Hepatocyte (in vitro differentiated cells): ENCODE results near the gene FBXW10B. TPM values are rescaled to one million over a fixed set of nuclear protein-coding genes. Genes with fewer than 3 reads are reported as not detected.
"Not testable (repeated sequence)": the region's sequence is repeated elsewhere in the genome, so short reads cannot be mapped to it uniquely, and the experiment has no call there.

Source experiments
- DNase-seq: peaks from one replicate; pipeline ENCODE4 v3.0.0-alpha.2; 2016; ENCODE audit warnings: low spot score
- H2AFZ ChIP-seq: fragments of 200-600 bp; sonication (generic); 2 replicates; pipeline ENCODE4 v1.6.0; 2016; ENCODE audit warnings: antibody characterized with exemption, mild to moderate bottlenecking
- H3K27ac ChIP-seq: fragments of 200-600 bp; sonication (generic); 2 replicates; pipeline ENCODE4 v1.5.1; 2016; ENCODE audit warnings: mild to moderate bottlenecking
- H3K27me3 ChIP-seq: fragments of 200-600 bp; sonication (generic); 2 replicates; pipeline ENCODE4 v1.6.1; 2016
- H3K36me3 ChIP-seq: fragments of 200-600 bp; sonication (generic); replicated peaks from 2 replicates; pipeline ENCODE4 v1.5.1; 2016; ENCODE audit warnings: low read depth; ENCODE audit not compliant: insufficient read depth
- H3K4me1 ChIP-seq: fragments of 200-600 bp; sonication (generic); 2 replicates; pipeline ENCODE4 v1.5.1; 2016; ENCODE audit warnings: mild to moderate bottlenecking, moderate library complexity; ENCODE audit not compliant: insufficient read depth
- H3K4me2 ChIP-seq: fragments of 200-600 bp; sonication (generic); 2 replicates; pipeline ENCODE4 v1.6.0; 2016
- H3K4me3 ChIP-seq: fragments of 200-600 bp; sonication (generic); 2 replicates; pipeline ENCODE4 v1.5.1; 2016; ENCODE audit warnings: mild to moderate bottlenecking
- H3K79me2 ChIP-seq: fragments of 200-600 bp; sonication (generic); 2 replicates; pipeline ENCODE4 v1.6.0; 2017; ENCODE audit warnings: mild to moderate bottlenecking
- H3K9me2 ChIP-seq: fragments of 200-600 bp; sonication (generic); replicated peaks from 2 replicates; pipeline ENCODE4 v1.6.0; 2017; ENCODE audit warnings: mild to moderate bottlenecking; ENCODE audit not compliant: insufficient read depth
- H3K9me3 ChIP-seq: fragments of 200-600 bp; sonication (generic); 2 replicates; pipeline ENCODE4 v1.5.1; 2016; ENCODE audit warnings: low read depth, mild to moderate bottlenecking
- H4K20me1 ChIP-seq: fragments of 200-600 bp; sonication (generic); 2 replicates; pipeline ENCODE4 v1.6.0; 2016; ENCODE audit warnings: mild to moderate bottlenecking; ENCODE audit not compliant: insufficient read depth, poor library complexity, severe bottlenecking
- whole genome bisulfite sequencing: methylation state at CpG from one replicate; pipeline ENCODE4 v1.1.6; 2016; ENCODE audit warnings: low lambda C conversion rate; ENCODE audit errors: missing lambda C conversion rate; 5-methylcytosine and 5-hydroxymethylcytosine counted together
- polyA plus RNA-seq: library from polyadenylated mRNA; unstranded; fragments of >200 nt; fragmentation: Nextera tagmentation; extraction: Ambion mirVana; gene quantifications from 2 replicates; pipeline ENCODE4 v1.2.1, GENCODE V29; 2016
- total RNA-seq: library from RNA; depleted of rRNA; stranded (reverse); fragments of >200 nt; gene quantifications from 2 replicates; pipeline ENCODE4 v1.2.3, GENCODE V29; 2014

FBXW10B gene
- total and polyA plus RNA-seq, 2 experiments from 2014 or later, result 0.23 to 1.3 TPM

DNA sequence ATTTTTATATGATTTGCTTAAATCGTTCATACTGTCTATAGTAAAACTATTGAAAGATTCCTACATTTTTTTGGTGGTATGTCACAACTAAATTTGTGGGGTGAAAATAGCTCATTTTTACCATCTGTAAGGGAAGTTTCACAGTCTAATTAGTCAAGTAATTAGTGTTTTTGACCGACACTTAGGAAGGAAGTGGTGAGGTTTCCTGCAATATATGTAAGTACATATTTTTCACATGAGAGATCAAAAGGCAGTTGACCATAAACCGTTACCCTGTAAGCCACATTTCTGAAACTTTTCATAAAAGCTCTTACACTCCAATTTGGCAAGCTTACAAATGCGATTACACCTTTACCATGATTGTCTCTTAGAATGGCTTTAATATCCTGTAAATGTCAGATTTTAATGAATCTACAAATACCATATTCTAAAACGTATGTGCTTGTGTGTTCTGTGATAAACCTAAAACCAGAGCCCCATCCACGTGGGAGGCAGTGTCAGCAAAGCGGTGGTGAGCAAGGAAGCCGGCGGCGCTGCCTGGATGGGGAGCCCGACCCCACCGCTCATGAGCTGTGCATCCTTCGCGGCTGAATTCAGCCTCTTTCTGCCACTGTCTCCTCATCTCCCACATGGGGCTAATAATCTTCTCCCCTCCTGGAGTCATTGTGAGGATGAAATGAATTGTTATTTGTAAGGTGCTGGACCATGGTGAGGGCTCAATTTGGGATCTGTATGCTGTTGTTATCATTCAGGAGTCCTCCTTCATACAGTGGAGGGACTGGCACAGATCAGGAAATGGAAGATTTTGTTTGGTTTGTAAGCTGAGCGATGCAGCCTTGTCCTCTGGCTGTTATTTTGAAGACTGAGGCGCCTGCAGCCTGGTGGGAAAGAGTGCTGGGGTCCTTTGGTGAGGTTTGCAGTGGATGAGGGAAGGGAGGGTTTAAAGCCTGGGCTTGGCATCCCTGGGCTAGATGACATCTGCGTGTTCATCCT, 29.7 kb downstream of the FBXW10B start:
- H3K4me2 ChIP-seq, H4K20me1 ChIP-seq, H3K79me2 ChIP-seq, H3K4me1 ChIP-seq, H3K9me3 ChIP-seq, H3K27ac ChIP-seq, H3K4me3 ChIP-seq, DNase-seq, H3K9me2 ChIP-seq, H2AFZ ChIP-seq, H3K27me3 ChIP-seq, H3K36me3 ChIP-seq: not testable (repeated sequence)
- WGBS, result 86% methylated on average over 13 of the region's 17 CpGs

GRCh38 chr17:15588017-15588416, 31.5 kb downstream of the FBXW10B start:
- H3K4me1 ChIP-seq, H4K20me1 ChIP-seq, H2AFZ ChIP-seq, H3K79me2 ChIP-seq, H3K4me2 ChIP-seq, DNase-seq, H3K27me3 ChIP-seq, H3K9me2 ChIP-seq, H3K4me3 ChIP-seq, H3K36me3 ChIP-seq, H3K27ac ChIP-seq, H3K9me3 ChIP-seq: not testable (repeated sequence)
- WGBS, result 84% methylated on average over 8 of the region's 8 CpGs

DNA sequence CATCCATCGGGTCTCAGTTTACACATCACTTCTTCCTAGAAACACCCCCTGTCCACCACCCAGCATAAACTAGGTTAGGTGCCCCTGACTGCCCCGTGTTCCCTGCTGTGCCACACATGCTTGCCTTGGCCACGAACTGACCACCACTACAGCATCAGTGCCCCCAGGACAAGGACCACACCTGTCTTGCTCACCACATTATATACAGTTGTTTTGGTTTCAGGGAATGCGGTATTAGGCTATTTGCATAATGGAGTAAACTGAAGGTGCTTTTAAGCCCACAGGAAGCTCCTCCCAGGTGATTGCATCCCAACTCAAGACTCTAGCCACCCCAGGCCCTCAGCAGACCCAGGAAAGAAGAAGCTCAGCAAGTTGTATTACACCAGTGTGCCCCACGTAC, 36.2 kb downstream of the FBXW10B start:
- not testable (repeated sequence) for H3K27me3 ChIP-seq, H4K20me1 ChIP-seq, H3K4me2 ChIP-seq, H3K36me3 ChIP-seq, H3K9me3 ChIP-seq, H3K9me2 ChIP-seq, DNase-seq, H2AFZ ChIP-seq, H3K4me3 ChIP-seq, H3K79me2 ChIP-seq, H3K4me1 ChIP-seq, H3K27ac ChIP-seq
- 83% methylated on average over 3 of the region's 5 CpGs for WGBS

GRCh38 chr17:15581462-15581861, 38.0 kb downstream of the FBXW10B start:
- H3K4me1 ChIP-seq, H3K4me2 ChIP-seq, H3K36me3 ChIP-seq, H3K9me3 ChIP-seq, H3K27me3 ChIP-seq, H3K4me3 ChIP-seq, DNase-seq, H3K9me2 ChIP-seq, H3K79me2 ChIP-seq, H4K20me1 ChIP-seq, H3K27ac ChIP-seq, H2AFZ ChIP-seq: not testable (repeated sequence)
- 93% methylated on average over 3 of the region's 4 CpGs for WGBS

DNA sequence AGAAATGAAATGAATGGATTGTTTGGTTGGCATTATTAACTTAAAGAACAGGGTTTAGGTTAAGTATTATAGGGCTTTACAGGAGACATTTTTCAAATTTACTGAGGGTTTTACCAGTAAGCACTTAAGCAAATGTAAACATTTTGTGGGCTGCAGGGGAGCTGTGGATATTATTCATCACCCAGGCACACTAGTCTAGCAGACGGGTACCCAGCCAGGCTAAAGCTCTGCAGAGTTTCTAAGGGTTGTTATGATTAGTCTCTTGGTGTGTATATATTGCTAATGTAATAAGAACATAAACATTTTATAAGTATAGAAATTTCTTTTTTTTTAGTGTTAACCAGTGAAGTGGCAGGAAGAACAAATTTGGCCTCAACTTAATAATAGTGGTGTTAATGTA, 42.7 kb downstream of the FBXW10B start:
- not testable (repeated sequence) for H2AFZ ChIP-seq, H3K9me3 ChIP-seq, H3K4me2 ChIP-seq, H3K79me2 ChIP-seq, H3K9me2 ChIP-seq, DNase-seq, H3K4me3 ChIP-seq, H3K27me3 ChIP-seq, H4K20me1 ChIP-seq, H3K27ac ChIP-seq, H3K4me1 ChIP-seq, H3K36me3 ChIP-seq
- WGBS, result no CpG with 5 or more reads among the region's 1 CpG

- not testable (repeated sequence) for H3K9me3 ChIP-seq, H3K27me3 ChIP-seq
- WGBS, result 90% methylated on average over 2 of the region's 5 CpGs
Observed at GRCh38 chr17:15574660-15575059, 44.8 kb downstream of the FBXW10B start.

More at GRCh38 chr17:15574660-15575059, 44.8 kb downstream of the FBXW10B start:
- not testable (repeated sequence) for H3K4me3 ChIP-seq, H3K79me2 ChIP-seq, H2AFZ ChIP-seq, H4K20me1 ChIP-seq, H3K4me2 ChIP-seq, H3K36me3 ChIP-seq, DNase-seq, H3K4me1 ChIP-seq, H3K27ac ChIP-seq, H3K9me2 ChIP-seq
